Activated CD8-positive, alpha-beta T cell treated with anti-CD3 and anti-CD28 coated beads for 36 hours (primary cell): ENCODE results near the gene PTPRG. TPM values are rescaled to one million over a fixed set of nuclear protein-coding genes. Genes with fewer than 3 reads are reported as not detected.

ENCODE experiments used
- ATAC-seq: fragments of 200-7000 bp; cut with Tn5 transposase; one replicate; pipeline ENCODE4 v1.10.0; 2021; ENCODE audit warnings: mild to moderate bottlenecking, moderate library complexity
- CTCF ChIA-PET: fragments of 350-600 bp; sonication (Branson Sonifier 250); formaldehyde crosslinking; loops from one replicate; lab custom pipeline; 2021; ENCODE audit warnings: antibody characterized with exemption; lab: Charles Lee
- POLR2A ChIA-PET: fragments of 350-600 bp; sonication (Branson Sonifier 250); formaldehyde crosslinking; loops from one replicate; lab custom pipeline; 2021; ENCODE audit warnings: antibody characterized with exemption; lab: Charles Lee
- DNase-seq: peaks from one replicate; pipeline ENCODE4 v3.0.0-alpha.2; 2020
- H3K27ac Mint-ChIP-seq: one replicate; pipeline ENCODE4 v1.8.0; 2021; ENCODE audit warnings: mild to moderate bottlenecking, mixed read lengths
- H3K27me3 Mint-ChIP-seq: one replicate; pipeline ENCODE4 v1.8.0; 2021; ENCODE audit warnings: mixed read lengths
- H3K36me3 Mint-ChIP-seq: one replicate; pipeline ENCODE4 v1.8.0; 2021; ENCODE audit warnings: low read depth, mixed read lengths
- H3K4me1 Mint-ChIP-seq: one replicate; pipeline ENCODE4 v1.8.0; 2021; ENCODE audit warnings: low read depth, mixed read lengths
- H3K4me3 Mint-ChIP-seq: one replicate; pipeline ENCODE4 v1.8.0; 2021; ENCODE audit warnings: mild to moderate bottlenecking, moderate library complexity, mixed read lengths
- H3K9me3 Mint-ChIP-seq: one replicate; pipeline ENCODE4 v1.8.0; 2021; ENCODE audit warnings: mixed read lengths
- CTCF ChIP-seq: fragments of 200-600 bp; IDR thresholded peaks from one replicate; pipeline ENCODE4 v1.8.0; 2022; ENCODE audit warnings: antibody characterized with exemption, mild to moderate bottlenecking
- intact Hi-C: fragments of 100-400 bp; cut with micrococcal nuclease; formaldehyde crosslinking; loops from one replicate; pipeline ENCODE4 v1.10.0; 2022
- total RNA-seq, 2 experiments: library from RNA; stranded (reverse); gene quantifications; one replicate each; pipeline ENCODE4 v1.2.3, GENCODE V29; 2021

PTPRG gene
- total RNA-seq, 2 experiments from 2014 or later: not detected

DNA sequence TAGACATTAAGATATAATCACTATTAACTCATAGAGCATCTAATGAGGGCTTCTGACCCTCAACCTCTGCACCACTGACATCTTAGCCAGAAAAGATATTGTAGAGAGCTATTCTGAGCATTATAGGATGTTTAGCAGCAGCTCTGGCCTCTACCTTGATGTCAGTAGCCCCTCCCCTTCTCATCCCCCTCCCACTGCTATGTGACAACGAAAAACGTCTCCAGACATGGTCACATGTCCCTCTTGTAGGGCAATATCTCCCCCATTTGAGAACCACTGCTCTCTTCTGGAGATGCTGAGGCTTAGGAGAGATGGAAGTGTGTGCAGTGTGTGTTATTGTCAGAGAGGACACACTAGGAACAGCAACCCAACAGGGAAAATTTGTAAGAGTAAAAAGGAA is 569.7 kb downstream of the PTPRG start:
- intact Hi-C loops: no loop called here
- H3K27me3 Mint-ChIP-seq: peaks cover 10% of the 10 kb centered on the region
- DNase-seq (no peak), ATAC-seq (no peak)
- H3K36me3 Mint-ChIP-seq: no peaks in the 10 kb centered on the region
- no peak for TF ChIP-seq CTCF
- POLR2A ChIA-PET: no interaction called here
- H3K9me3 Mint-ChIP-seq: peaks cover 1% of the 10 kb centered on the region
- H3K4me3 Mint-ChIP-seq: no peak overlapping the region
- CTCF ChIA-PET: no interaction called here
- H3K27ac Mint-ChIP-seq: no peak overlapping the region
- H3K4me1 Mint-ChIP-seq: no peaks in the 10 kb centered on the region

- Mint-ChIP-seq H3K27ac (no peak overlapping the region), H3K4me1 (no peaks in the 10 kb centered on the region), H3K27me3 (peaks cover 12% of the 10 kb centered on the region), H3K4me3 (no peak overlapping the region), H3K36me3 (no peaks in the 10 kb centered on the region), H3K9me3 (peaks cover 1% of the 10 kb centered on the region)
- POLR2A ChIA-PET: no interaction called here
- DNase-seq (no peak), ATAC-seq (no peak)
- TF ChIP-seq CTCF: no peak
- intact Hi-C loops: no loop called here
- CTCF ChIA-PET: interaction anchor here (1.3 kb wide), 1 partner anchor 12 kb away, joined by 3 read pairs; no protein-coding TSS in a partner anchor
These were observed 570.2 kb downstream of the PTPRG start for GRCh38 chr3:62131620-62132019.

DNA sequence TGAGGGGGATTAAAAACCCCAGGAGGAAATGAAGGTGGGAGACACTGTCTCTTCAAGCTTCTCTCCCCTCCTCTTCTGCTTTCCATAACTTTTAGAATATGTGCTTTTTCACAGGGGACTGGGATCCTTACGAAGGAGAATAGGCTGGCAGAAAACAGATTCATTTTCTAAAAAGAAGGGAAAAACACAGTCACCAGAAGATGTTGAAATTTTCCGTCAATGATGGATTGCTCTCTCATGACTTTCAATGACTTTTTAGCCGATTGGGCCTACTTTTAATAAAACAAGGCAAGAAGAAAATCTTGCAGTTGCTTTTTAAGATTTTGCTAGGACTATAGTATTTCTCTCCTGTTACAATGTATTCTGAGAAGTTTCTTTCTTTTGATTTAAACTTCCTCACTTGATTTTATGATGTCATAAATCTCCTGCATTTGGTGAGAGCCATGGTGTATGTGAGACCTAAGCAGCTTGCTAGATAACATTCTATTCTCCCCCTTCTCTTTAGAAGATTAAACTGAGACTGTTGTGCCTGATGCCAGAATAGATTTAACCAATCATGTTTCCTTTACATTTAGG is 570.7 kb downstream of the PTPRG start:
- ChIA-PET POLR2A (no interaction called here), CTCF (interaction anchor here (1.3 kb wide), 1 partner anchor 12 kb away, joined by 3 read pairs; no protein-coding TSS in a partner anchor)
- Mint-ChIP-seq H3K36me3 (no peaks in the 10 kb centered on the region), H3K4me1 (no peaks in the 10 kb centered on the region), H3K9me3 (peaks cover 1% of the 10 kb centered on the region), H3K27ac (no peak overlapping the region), H3K4me3 (no peak overlapping the region), H3K27me3 (peaks cover 12% of the 10 kb centered on the region)
- DNase-seq: no peak
- TF ChIP-seq CTCF: no peak
- intact Hi-C loops: no loop called here
- no peak for ATAC-seq

DNA sequence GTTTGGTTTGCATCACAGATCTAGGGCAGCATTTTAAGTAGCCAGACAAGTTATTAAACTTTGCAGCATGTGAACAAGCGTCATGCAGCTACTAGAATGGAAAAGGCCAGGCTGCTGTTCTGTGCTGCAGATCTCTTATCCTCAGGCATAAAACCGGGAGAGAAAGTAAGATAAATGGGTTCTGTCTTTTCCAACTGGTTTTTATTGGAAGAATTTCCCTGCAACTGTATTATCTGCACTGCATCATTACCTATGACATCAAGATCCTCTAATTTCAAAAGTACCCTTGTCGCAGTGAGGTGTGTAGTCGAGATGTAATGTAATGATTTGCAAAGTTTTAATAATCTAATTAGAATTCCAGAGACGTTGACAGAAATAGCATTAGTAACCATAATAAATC is 571.6 kb downstream of the PTPRG start:
- CTCF ChIA-PET: no interaction called here
- Mint-ChIP-seq H3K27me3 (peaks cover 12% of the 10 kb centered on the region), H3K27ac (no peak overlapping the region), H3K36me3 (no peaks in the 10 kb centered on the region), H3K4me1 (no peaks in the 10 kb centered on the region), H3K9me3 (peaks cover 1% of the 10 kb centered on the region), H3K4me3 (no peak overlapping the region)
- POLR2A ChIA-PET: no interaction called here
- ATAC-seq (no peak), DNase-seq (no peak)
- no peak for TF ChIP-seq CTCF
- intact Hi-C loops: no loop called here

DNA sequence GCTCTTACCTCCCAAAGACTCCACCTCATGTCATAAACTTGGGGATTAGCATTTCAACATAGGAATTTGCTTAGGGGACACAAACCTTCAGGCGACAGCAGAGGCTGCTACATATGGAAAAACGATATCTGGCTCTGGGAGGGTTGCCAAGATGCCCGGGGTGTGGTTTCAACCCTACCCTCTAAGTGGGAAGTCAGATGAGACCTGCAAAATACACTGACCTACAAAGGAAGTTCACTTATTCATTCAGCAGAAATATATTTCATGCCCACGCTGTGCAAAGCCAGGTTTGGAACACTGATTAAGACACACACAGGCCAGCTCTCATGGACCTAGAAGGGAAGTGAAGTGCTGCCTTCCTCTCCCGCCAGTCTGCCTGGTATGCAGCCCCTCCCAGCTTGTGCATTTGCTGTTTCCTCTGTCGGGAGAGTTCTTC is 572.7 kb downstream of the PTPRG start:
- no peak for TF ChIP-seq CTCF
- Mint-ChIP-seq H3K4me3 (no peak overlapping the region), H3K9me3 (peaks cover under 1% of the 10 kb centered on the region), H3K36me3 (no peaks in the 10 kb centered on the region), H3K27ac (no peak overlapping the region), H3K27me3 (peaks cover 12% of the 10 kb centered on the region), H3K4me1 (no peaks in the 10 kb centered on the region)
- DNase-seq (no peak), ATAC-seq (no peak)
- ChIA-PET POLR2A (no interaction called here), CTCF (no interaction called here)
- intact Hi-C loops: no loop called here
